GM12878 (cell line): ENCODE results near the gene TAF13. TPM values are rescaled to one million over a fixed set of nuclear protein-coding genes. Genes with fewer than 3 reads are reported as not detected.

Experiments used
- BCL11A ChIP-seq: IDR thresholded peaks from 2 replicates; pipeline ENCODE4 v1.6.1; 2011; ENCODE audit warnings: low read depth, low read length
- CEBPB ChIP-seq, 2 experiments: fragments of 150-350 bp in 1 of 2; IDR thresholded peaks; 2 replicates each; pipeline ENCODE4 v1.6.1; 2012 to 2014; ENCODE audit warnings: low read depth in 2 of 2, low read length in 2 of 2, borderline replicate concordance in 1 of 2, inconsistent platforms in 1 of 2
- CHD2 ChIP-seq: IDR thresholded peaks from 2 replicates; pipeline ENCODE4 v1.6.1; 2011; ENCODE audit warnings: low read depth, low read length, improper control_type of control experiment, borderline replicate concordance
- EP300 ChIP-seq, 2 experiments: fragments of 150-350 bp in 1 of 2; IDR thresholded peaks; 2 replicates each; pipeline ENCODE4 v1.6.1; 2011 to 2012; ENCODE audit warnings: low read depth in 2 of 2, low read length in 2 of 2, borderline replicate concordance in 1 of 2, improper control_type of control experiment in 1 of 2, inconsistent platforms in 1 of 2; ENCODE audit not compliant: control insufficient read depth in 1 of 2
- EZH2 ChIP-seq: IDR thresholded peaks from 2 replicates; pipeline ENCODE4 v1.6.1; 2012; ENCODE audit warnings: low read depth, mild to moderate bottlenecking, control low read depth, inconsistent platforms, low read length, borderline replicate concordance; ENCODE audit not compliant: control insufficient read depth
- GATAD2B ChIP-seq: fragments of 450-650 bp; conservative IDR thresholded peaks from 2 replicates; pipeline ENCODE4 v1.6.1; 2017; ENCODE audit warnings: low read depth, mild to moderate bottlenecking, moderate library complexity
- IRF4 ChIP-seq: IDR thresholded peaks from 2 replicates; pipeline ENCODE4 v1.6.1; 2011; ENCODE audit warnings: low read depth, low read length
- JUND ChIP-seq: IDR thresholded peaks from 2 replicates; pipeline ENCODE4 v1.6.1; 2012; ENCODE audit warnings: low read depth, mild to moderate bottlenecking, low read length, improper control_type of control experiment, moderate library complexity
- LARP7 ChIP-seq: fragments of 450-650 bp; IDR thresholded peaks from 2 replicates; pipeline ENCODE4 v1.6.1; 2017; ENCODE audit warnings: mild to moderate bottlenecking
- MEF2B ChIP-seq: fragments of 450-650 bp; IDR thresholded peaks from 2 replicates; pipeline ENCODE4 v1.6.1; 2018; ENCODE audit warnings: mild to moderate bottlenecking, moderate library complexity; ENCODE audit not compliant: partially characterized antibody, poor library complexity, severe bottlenecking
- NFYA ChIP-seq: IDR thresholded peaks from 2 replicates; pipeline ENCODE4 v1.6.1; 2011; ENCODE audit warnings: low read depth, mild to moderate bottlenecking, low read length, improper control_type of control experiment, borderline replicate concordance
- NFYB ChIP-seq: IDR thresholded peaks from 2 replicates; pipeline ENCODE4 v1.6.1; 2011; ENCODE audit warnings: low read depth, mild to moderate bottlenecking, low read length, improper control_type of control experiment, moderate library complexity; ENCODE audit not compliant: insufficient read depth
- PAX5 ChIP-seq: IDR thresholded peaks from 2 replicates; pipeline ENCODE4 v1.6.1; 2011; ENCODE audit warnings: low read depth, low read length, borderline replicate concordance
- POLR2AphosphoS5 ChIP-seq: IDR thresholded peaks from 2 replicates; pipeline ENCODE4 v1.6.1; 2011; ENCODE audit warnings: mild to moderate bottlenecking, low read length, inconsistent platforms
- TCF12 ChIP-seq: IDR thresholded peaks from 2 replicates; pipeline ENCODE4 v1.6.1; 2011; ENCODE audit warnings: low read depth, mild to moderate bottlenecking, low read length
- TCF3 ChIP-seq: IDR thresholded peaks from 2 replicates; pipeline ENCODE4 v1.6.1; 2012; ENCODE audit warnings: low read depth, mild to moderate bottlenecking, low read length, borderline replicate concordance; ENCODE audit not compliant: insufficient read depth
- YY1 ChIP-seq: IDR thresholded peaks from 2 replicates; pipeline ENCODE4 v1.6.1; 2011; ENCODE audit warnings: low read depth, mild to moderate bottlenecking, low read length
- ZNF24 ChIP-seq: fragments of 450-650 bp; IDR thresholded peaks from 2 replicates; pipeline ENCODE4 v1.6.1; 2017; ENCODE audit warnings: antibody characterized with exemption, mild to moderate bottlenecking
- ZZZ3 ChIP-seq: IDR thresholded peaks from 2 replicates; pipeline ENCODE4 v1.6.1; 2011; ENCODE audit warnings: low read depth; ENCODE audit not compliant: control insufficient read depth, insufficient read length
- polyA plus RNA-seq, 11 experiments: library from polyadenylated mRNA; depleted of rRNA in 4 of 11; unstranded in 6 of 11; stranded (reverse) in 5 of 11; fragments of >200 nt; fragmentation: Nextera tagmentation in 4 of 11; fragmentation: Illumina TruSeq in 1 of 11; extraction: Ambion mirVana in 4 of 11; extraction: Trizol in 1 of 11; gene quantifications; 1 replicate in 1 of 11; 2 replicates in 10 of 11; pipeline versions ENCODE4 v1.2.1 to v1.2.3, GENCODE V29; 2011 to 2016; ENCODE audit warnings: inconsistent platforms in 2 of 11, missing spikeins in 2 of 11, low read depth in 1 of 11
- total RNA-seq, 4 experiments: library from RNA; depleted of rRNA in 3 of 4; stranded (reverse); fragments of >200 nt in 3 of 4; fragmentation: Illumina TruSeq in 1 of 4; extraction: Trizol in 1 of 4; gene quantifications; 2 replicates each; pipeline versions ENCODE4 v1.2.1 to v1.2.3, GENCODE V29; 2013 to 2021
- TF ChIP-seq, protein P1 (sequence below): fragments of 450-650 bp; formaldehyde crosslinking; IDR thresholded peaks from 2 replicates; pipeline ENCODE4 v1.5.0; 2022; ENCODE audit warnings: mild to moderate bottlenecking, missing genetic modification characterization
- TF ChIP-seq, protein P2 (sequence below): fragments of 450-650 bp; IDR thresholded peaks from 2 replicates; pipeline ENCODE4 v1.6.1; 2017; ENCODE audit warnings: borderline replicate concordance
- TF ChIP-seq, protein P3 (sequence below): fragments of 150-350 bp; IDR thresholded peaks from 2 replicates; pipeline ENCODE4 v1.6.1; 2016; ENCODE audit warnings: low read depth, low read length

The TAF13 gene
- total and polyA plus RNA-seq, 10 of the 15 experiments (the other 5 are each of a cell fraction or from before 2014, with no cell fraction given), result 8.1 to 30.6 (median 18.0) TPM

DNA sequence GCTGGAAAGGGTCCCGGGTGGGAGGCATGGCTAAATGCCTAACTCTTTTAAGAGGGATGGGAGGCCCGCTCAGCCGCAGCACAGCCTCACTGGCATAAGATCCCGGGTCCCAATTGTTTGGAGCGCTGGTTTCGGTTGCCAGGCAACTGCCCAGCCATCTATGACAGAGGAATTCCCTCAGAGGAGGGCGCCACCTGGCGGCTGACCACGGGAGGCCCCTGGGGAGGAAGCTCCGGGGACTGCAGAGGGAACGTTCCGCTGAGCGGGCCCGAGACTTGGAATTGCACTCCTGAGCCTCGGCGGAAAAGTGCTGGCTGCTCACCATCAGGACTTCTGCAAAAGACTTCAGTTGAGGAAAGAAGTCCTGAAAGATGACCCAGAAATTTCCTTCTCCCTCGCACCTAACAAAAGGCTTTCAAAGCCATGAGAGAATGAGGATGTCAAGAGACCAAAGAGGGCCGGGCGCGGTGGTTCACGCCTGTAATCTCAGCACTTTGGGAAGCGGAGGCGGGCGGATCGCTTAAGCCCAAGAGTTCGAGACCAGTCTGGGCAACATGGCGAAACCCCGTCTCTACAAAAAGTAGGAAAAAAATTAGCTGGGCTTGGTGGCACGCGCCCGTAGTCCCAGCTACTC lies 37.0 kb upstream of the TAF13 start (continued):
- TF ChIP-seq, protein P1, sequence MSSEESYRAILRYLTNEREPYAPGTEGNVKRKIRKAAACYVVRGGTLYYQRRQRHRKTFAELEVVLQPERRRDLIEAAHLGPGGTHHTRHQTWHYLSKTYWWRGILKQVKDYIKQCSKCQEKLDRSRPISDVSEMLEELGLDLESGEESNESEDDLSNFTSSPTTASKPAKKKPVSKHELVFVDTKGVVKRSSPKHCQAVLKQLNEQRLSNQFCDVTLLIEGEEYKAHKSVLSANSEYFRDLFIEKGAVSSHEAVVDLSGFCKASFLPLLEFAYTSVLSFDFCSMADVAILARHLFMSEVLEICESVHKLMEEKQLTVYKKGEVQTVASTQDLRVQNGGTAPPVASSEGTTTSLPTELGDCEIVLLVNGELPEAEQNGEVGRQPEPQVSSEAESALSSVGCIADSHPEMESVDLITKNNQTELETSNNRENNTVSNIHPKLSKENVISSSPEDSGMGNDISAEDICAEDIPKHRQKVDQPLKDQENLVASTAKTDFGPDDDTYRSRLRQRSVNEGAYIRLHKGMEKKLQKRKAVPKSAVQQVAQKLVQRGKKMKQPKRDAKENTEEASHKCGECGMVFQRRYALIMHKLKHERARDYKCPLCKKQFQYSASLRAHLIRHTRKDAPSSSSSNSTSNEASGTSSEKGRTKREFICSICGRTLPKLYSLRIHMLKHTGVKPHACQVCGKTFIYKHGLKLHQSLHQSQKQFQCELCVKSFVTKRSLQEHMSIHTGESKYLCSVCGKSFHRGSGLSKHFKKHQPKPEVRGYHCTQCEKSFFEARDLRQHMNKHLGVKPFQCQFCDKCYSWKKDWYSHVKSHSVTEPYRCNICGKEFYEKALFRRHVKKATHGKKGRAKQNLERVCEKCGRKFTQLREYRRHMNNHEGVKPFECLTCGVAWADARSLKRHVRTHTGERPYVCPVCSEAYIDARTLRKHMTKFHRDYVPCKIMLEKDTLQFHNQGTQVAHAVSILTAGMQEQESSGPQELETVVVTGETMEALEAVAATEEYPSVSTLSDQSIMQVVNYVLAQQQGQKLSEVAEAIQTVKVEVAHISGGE (CRISPR knock-in tag), result no peak
- TF ChIP-seq POLR2AphosphoS5 (no peak), TCF12 (0 out of 2 replicates have a peak, but pooled peaks have one; percentile 49), ZNF24 (0 out of 2 replicates have a peak, but pooled peaks have one; percentile 25), ZZZ3 (no peak), EP300 (IDR thresholded peaks at IDR 0.05; ENCODE audit: borderline replicate concordance in 1 of 2, control insufficient read depth in 1 of 2, low read depth in 2 of 2, low read length in 2 of 2) (no peak), TCF3 (no peak), CHD2 (no peak), MEF2B (peak; percentile 98), YY1 (peak; percentile 74; the same call in 1 of the 2 replicates), NFYB (no peak), LARP7 (0 out of 2 replicates have a peak, but pooled peaks have one; percentile 33), CEBPB (IDR thresholded peaks at IDR 0.05; ENCODE audit: borderline replicate concordance in 1 of 2, low read depth in 2 of 2, low read length in 2 of 2) (no peak), PAX5 (peak; percentile 100), NFYA (no peak), GATAD2B (peak; percentile 72; the same call in 1 of the 2 replicates), EZH2 (no peak), IRF4 (no peak), JUND (no peak), BCL11A (no peak)
- TF ChIP-seq, protein P2, sequence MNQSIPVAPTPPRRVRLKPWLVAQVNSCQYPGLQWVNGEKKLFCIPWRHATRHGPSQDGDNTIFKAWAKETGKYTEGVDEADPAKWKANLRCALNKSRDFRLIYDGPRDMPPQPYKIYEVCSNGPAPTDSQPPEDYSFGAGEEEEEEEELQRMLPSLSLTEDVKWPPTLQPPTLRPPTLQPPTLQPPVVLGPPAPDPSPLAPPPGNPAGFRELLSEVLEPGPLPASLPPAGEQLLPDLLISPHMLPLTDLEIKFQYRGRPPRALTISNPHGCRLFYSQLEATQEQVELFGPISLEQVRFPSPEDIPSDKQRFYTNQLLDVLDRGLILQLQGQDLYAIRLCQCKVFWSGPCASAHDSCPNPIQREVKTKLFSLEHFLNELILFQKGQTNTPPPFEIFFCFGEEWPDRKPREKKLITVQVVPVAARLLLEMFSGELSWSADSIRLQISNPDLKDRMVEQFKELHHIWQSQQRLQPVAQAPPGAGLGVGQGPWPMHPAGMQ, result no peak
- TF ChIP-seq, protein P3, sequence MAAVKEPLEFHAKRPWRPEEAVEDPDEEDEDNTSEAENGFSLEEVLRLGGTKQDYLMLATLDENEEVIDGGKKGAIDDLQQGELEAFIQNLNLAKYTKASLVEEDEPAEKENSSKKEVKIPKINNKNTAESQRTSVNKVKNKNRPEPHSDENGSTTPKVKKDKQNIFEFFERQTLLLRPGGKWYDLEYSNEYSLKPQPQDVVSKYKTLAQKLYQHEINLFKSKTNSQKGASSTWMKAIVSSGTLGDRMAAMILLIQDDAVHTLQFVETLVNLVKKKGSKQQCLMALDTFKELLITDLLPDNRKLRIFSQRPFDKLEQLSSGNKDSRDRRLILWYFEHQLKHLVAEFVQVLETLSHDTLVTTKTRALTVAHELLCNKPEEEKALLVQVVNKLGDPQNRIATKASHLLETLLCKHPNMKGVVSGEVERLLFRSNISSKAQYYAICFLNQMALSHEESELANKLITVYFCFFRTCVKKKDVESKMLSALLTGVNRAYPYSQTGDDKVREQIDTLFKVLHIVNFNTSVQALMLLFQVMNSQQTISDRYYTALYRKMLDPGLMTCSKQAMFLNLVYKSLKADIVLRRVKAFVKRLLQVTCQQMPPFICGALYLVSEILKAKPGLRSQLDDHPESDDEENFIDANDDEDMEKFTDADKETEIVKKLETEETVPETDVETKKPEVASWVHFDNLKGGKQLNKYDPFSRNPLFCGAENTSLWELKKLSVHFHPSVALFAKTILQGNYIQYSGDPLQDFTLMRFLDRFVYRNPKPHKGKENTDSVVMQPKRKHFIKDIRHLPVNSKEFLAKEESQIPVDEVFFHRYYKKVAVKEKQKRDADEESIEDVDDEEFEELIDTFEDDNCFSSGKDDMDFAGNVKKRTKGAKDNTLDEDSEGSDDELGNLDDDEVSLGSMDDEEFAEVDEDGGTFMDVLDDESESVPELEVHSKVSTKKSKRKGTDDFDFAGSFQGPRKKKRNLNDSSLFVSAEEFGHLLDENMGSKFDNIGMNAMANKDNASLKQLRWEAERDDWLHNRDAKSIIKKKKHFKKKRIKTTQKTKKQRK, result no peak
